Measurements from ENCODE around the gene GLS. TPM values are rescaled to one million over a fixed set of nuclear protein-coding genes. Genes with fewer than 3 reads are reported as not detected.
A peak's percentile ranks its signal among the peaks of the same experiment; 100 is the strongest.

Gene GLS
- total RNA-seq, 1 experiment from 2014 or later: 97.4 TPM

GRCh38 chr2:190858817-190859216 is 21.8 kb upstream of the GLS start:
- H3K4me1 ChIP-seq (ENCODE audit: control insufficient read depth in 1 of 2, insufficient read depth in 2 of 2, low read length in 2 of 2): peaks cover 6 to 16% of the 10 kb centered on the region in 2 experiments; a peak in 2 of 4 replicates
- ChIA-PET CTCF (interaction anchor here (1.3 kb wide), 1 partner anchor 9 kb away, joined by 8 read pairs; no protein-coding TSS in a partner anchor), POLR2A (interaction anchor here (1.0 kb wide), 1 partner anchor 23 kb away, joined by 3 read pairs; no protein-coding TSS in a partner anchor), RAD21 (ENCODE audit: low non-redundant PET in 1 of 2, low total read pairs in 2 of 2, uncharacterized antibody in 2 of 2, unreplicated experiment in 2 of 2) (no interaction called here)
- H2AFZ ChIP-seq (ENCODE audit: low read depth, low read length, poor library complexity, severe bottlenecking): no peak overlapping the region
- H3K9ac ChIP-seq (ENCODE audit: low read length): no peak overlapping the region
- peak; percentile 46 for ATAC-seq
- no peaks in the 10 kb centered on the region for H3K79me2 ChIP-seq (ENCODE audit: insufficient read depth, low read length)
- no peaks in the 10 kb centered on the region for H3K9me2 ChIP-seq (ENCODE audit: insufficient read depth)
- no TSS peak for BruUV-seq (replicated peaks)
- TF ChIP-seq CBX3 (IDR thresholded peaks at IDR 0.05; ENCODE audit: low read depth): no peak
- TF ChIP-seq REST (IDR thresholded peaks at IDR 0.05; ENCODE audit: low read depth): no peak
- no peak for TF ChIP-seq SIN3A (IDR thresholded peaks at IDR 0.05; ENCODE audit: low read depth)
- no peak for TF ChIP-seq EZH2 (IDR thresholded peaks at IDR 0.05)
- TF ChIP-seq ZFX (IDR thresholded peaks at IDR 0.05): no peak
- TF ChIP-seq ELF1 (IDR thresholded peaks at IDR 0.05; ENCODE audit: borderline replicate concordance, low read depth): no peak
- H3K27me3 ChIP-seq (ENCODE audit: insufficient read depth, low read length): no peaks in the 10 kb centered on the region
- H3K4me3 ChIP-seq (replicated peaks in 1 of 2; ENCODE audit: low read depth in 1 of 2, low read length in 2 of 2): no peak overlapping the region
- no peaks in the 10 kb centered on the region for H4K20me1 ChIP-seq (ENCODE audit: insufficient read depth)
- intact Hi-C loops (cut with micrococcal nuclease): no loop called here
- H3K27ac ChIP-seq (ENCODE audit: low read depth, low read length): no peak overlapping the region
- 0 out of 2 replicates have a peak overlapping the region, but pooled peaks have one; percentile 2 for H3K4me2 ChIP-seq (ENCODE audit: low read length)
- H3K9me3 ChIP-seq (ENCODE audit: control insufficient read depth in 1 of 2, insufficient read depth in 1 of 2, low read depth in 1 of 2, low read length in 2 of 2): no peaks in the 10 kb centered on the region
- no peak for DNase-seq (ENCODE audit: low read depth, low spot score)
- H3K36me3 ChIP-seq (ENCODE audit: control insufficient read depth in 1 of 2, insufficient read depth in 2 of 2, low read length in 2 of 2): no peaks in the 10 kb centered on the region

Measured in HCT116 (cell line).